WTC11 (cell line): Measurements from ENCODE around the gene CRTC2. TPM values are rescaled to one million over a fixed set of nuclear protein-coding genes. Genes with fewer than 3 reads are reported as not detected.

Experiments
- ATAC-seq: fragments of 200-7000 bp; cut with Tn5 transposase; 2 replicates; pipeline ENCODE4 v1.10.0; 2021; ENCODE audit warnings: mild to moderate bottlenecking, moderate library complexity
- CTCF ChIA-PET: fragments of 300-600 bp; sonication (Branson Sonifier 250); formaldehyde crosslinking; loops from one replicate; lab custom pipeline; 2021; ENCODE audit warnings: antibody characterized with exemption; lab: Charles Lee
- POLR2A ChIA-PET: fragments of 350-600 bp; sonication (Branson Sonifier 250); formaldehyde crosslinking; loops from one replicate; lab custom pipeline; 2021; ENCODE audit warnings: antibody characterized with exemption; lab: Charles Lee
- DNase-seq: peaks from one replicate; pipeline ENCODE4 v3.0.0; 2021; ENCODE audit warnings: low spot score
- H3K27ac Mint-ChIP-seq: 2 replicates; pipeline ENCODE4 v1.8.0; 2021; ENCODE audit warnings: mixed read lengths
- H3K27me3 Mint-ChIP-seq: 2 replicates; pipeline ENCODE4 v1.8.0; 2021; ENCODE audit warnings: low read depth, mild to moderate bottlenecking, moderate library complexity, mixed read lengths
- H3K36me3 Mint-ChIP-seq: 2 replicates; pipeline ENCODE4 v1.8.0; 2021; ENCODE audit warnings: mixed read lengths
- H3K4me1 Mint-ChIP-seq: 2 replicates; pipeline ENCODE4 v1.8.0; 2022; ENCODE audit warnings: mixed read lengths
- H3K4me3 Mint-ChIP-seq: 2 replicates; pipeline ENCODE4 v1.8.0; 2021; ENCODE audit warnings: mild to moderate bottlenecking, moderate library complexity, mixed read lengths
- H3K9me3 Mint-ChIP-seq: 2 replicates; pipeline ENCODE4 v1.8.0; 2021; ENCODE audit warnings: mixed read lengths
- ATF2 ChIP-seq: sonication (generic); formaldehyde crosslinking; IDR thresholded peaks from 2 replicates; pipeline ENCODE4 v1.8.1; 2022; ENCODE audit warnings: low read depth, missing genetic modification reagents, borderline replicate concordance
- ESRRA ChIP-seq: sonication (generic); formaldehyde crosslinking; IDR thresholded peaks from 2 replicates; pipeline ENCODE4 v1.8.1; 2022; ENCODE audit warnings: mild to moderate bottlenecking, missing genetic modification reagents, borderline replicate concordance
- FOXP4 ChIP-seq: sonication (generic); formaldehyde crosslinking; IDR thresholded peaks from 2 replicates; pipeline ENCODE4 v1.8.0; 2022; ENCODE audit warnings: mild to moderate bottlenecking, missing genetic modification reagents
- GRHL2 ChIP-seq: fragments of 250-450 bp; sonication (Bioruptor Pico); IDR thresholded peaks from 2 replicates; pipeline ENCODE4 v1.8.0; 2022; ENCODE audit warnings: mild to moderate bottlenecking, moderate library complexity; ENCODE audit not compliant: insufficient replicate concordance, severe bottlenecking
- GTF2I ChIP-seq: fragments of 250-450 bp; sonication (Bioruptor Pico); conservative IDR thresholded peaks from 2 replicates; pipeline ENCODE4 v1.4.0; 2021; ENCODE audit warnings: mild to moderate bottlenecking
- IRF1 ChIP-seq: sonication (generic); formaldehyde crosslinking; IDR thresholded peaks from 2 replicates; pipeline ENCODE4 v1.8.0; 2023; ENCODE audit warnings: missing genetic modification reagents
- JAZF1 ChIP-seq: fragments of 250-450 bp; sonication (Bioruptor Pico); IDR thresholded peaks from 2 replicates; pipeline ENCODE4 v1.9.0; 2021; ENCODE audit warnings: moderate library complexity, mild to moderate bottlenecking, inconsistent platforms
- KAT7 ChIP-seq: sonication (generic); formaldehyde crosslinking; IDR thresholded peaks from 2 replicates; pipeline ENCODE4 v1.8.1; 2023; ENCODE audit warnings: missing genetic modification reagents, mild to moderate bottlenecking, borderline replicate concordance
- MAX ChIP-seq: sonication (generic); formaldehyde crosslinking; IDR thresholded peaks from 2 replicates; pipeline ENCODE4 v1.8.0; 2022; ENCODE audit warnings: mild to moderate bottlenecking, missing genetic modification reagents
- MLX ChIP-seq: sonication (generic); formaldehyde crosslinking; IDR thresholded peaks from 2 replicates; pipeline ENCODE4 v1.8.1; 2023; ENCODE audit warnings: mild to moderate bottlenecking, missing genetic modification reagents, moderate library complexity
- MYBL2 ChIP-seq: sonication (generic); formaldehyde crosslinking; IDR thresholded peaks from 2 replicates; pipeline ENCODE4 v1.8.1; 2023; ENCODE audit warnings: mild to moderate bottlenecking, moderate library complexity, missing genetic modification reagents
- PRDM15 ChIP-seq: sonication (generic); formaldehyde crosslinking; IDR thresholded peaks from 2 replicates; pipeline ENCODE4 v1.8.0; 2022; ENCODE audit warnings: missing genetic modification reagents
- PREB ChIP-seq: sonication (generic); formaldehyde crosslinking; IDR thresholded peaks from 2 replicates; pipeline ENCODE4 v1.8.1; 2022; ENCODE audit warnings: mild to moderate bottlenecking, missing genetic modification reagents, moderate library complexity, borderline replicate concordance
- SMAD3 ChIP-seq: sonication (generic); formaldehyde crosslinking; IDR thresholded peaks from 2 replicates; pipeline ENCODE4 v1.8.0; 2022; ENCODE audit warnings: missing genetic modification reagents, mild to moderate bottlenecking, borderline replicate concordance
- SP1 ChIP-seq: sonication (generic); formaldehyde crosslinking; conservative IDR thresholded peaks from 2 replicates; pipeline ENCODE4 v1.8.1; 2022; ENCODE audit warnings: missing genetic modification reagents
- USF2 ChIP-seq: sonication (generic); formaldehyde crosslinking; IDR thresholded peaks from 2 replicates; pipeline ENCODE4 v1.8.1; 2023; ENCODE audit warnings: mild to moderate bottlenecking, missing genetic modification reagents, moderate library complexity
- ZNF281 ChIP-seq: sonication (generic); formaldehyde crosslinking; IDR thresholded peaks from 2 replicates; pipeline ENCODE4 v1.8.0; 2023; ENCODE audit warnings: mild to moderate bottlenecking, missing genetic modification reagents
- total RNA-seq: library from RNA; stranded (reverse); gene quantifications from 3 replicates; pipeline ENCODE4 v1.2.3, GENCODE V29; 2021

Gene CRTC2
- total RNA-seq, 1 experiment from 2014 or later = 43.7 TPM

GRCh38 chr1:153933430-153933829, 25.0 kb downstream of the CRTC2 start:
- Mint-ChIP-seq H3K36me3 (peaks cover 51% of the 10 kb centered on the region), H3K27ac (no peak overlapping the region), H3K9me3 (no peaks in the 10 kb centered on the region), H3K4me3 (no peak overlapping the region), H3K27me3 (no peaks in the 10 kb centered on the region), H3K4me1 (no peaks in the 10 kb centered on the region)
- DNase-seq (no peak), ATAC-seq (no peak)
- ChIA-PET POLR2A (no interaction called here), CTCF (no interaction called here)
- TF ChIP-seq ESRRA = no peak
- no peak for TF ChIP-seq MAX (CRISPR knock-in tag)
- no peak for TF ChIP-seq USF2 (CRISPR knock-in tag)
- no peak for TF ChIP-seq JAZF1 (CRISPR knock-in tag)
- no peak for TF ChIP-seq PRDM15 (CRISPR knock-in tag)
- no peak for TF ChIP-seq SP1 (CRISPR knock-in tag)
- TF ChIP-seq GTF2I (CRISPR knock-in tag) = no peak
- no peak for TF ChIP-seq FOXP4 (CRISPR knock-in tag)
- no peak for TF ChIP-seq ATF2 (CRISPR knock-in tag)
- no peak for TF ChIP-seq KAT7 (CRISPR knock-in tag)

- Mint-ChIP-seq H3K4me3 (no peak overlapping the region), H3K27ac (no peak overlapping the region), H3K27me3 (no peaks in the 10 kb centered on the region), H3K4me1 (no peaks in the 10 kb centered on the region), H3K9me3 (no peaks in the 10 kb centered on the region), H3K36me3 (peaks cover 47% of the 10 kb centered on the region)
- CTCF ChIA-PET = no interaction called here
- POLR2A ChIA-PET = no interaction called here
- no peak for DNase-seq
- no peak for ATAC-seq
- TF ChIP-seq MYBL2 (CRISPR knock-in tag) (no peak), MLX (no peak), SMAD3 (CRISPR knock-in tag) (no peak), GRHL2 (CRISPR knock-in tag) (no peak), PREB (CRISPR knock-in tag) (no peak), IRF1 (no peak), ZNF281 (CRISPR knock-in tag) (no peak), SP1 (CRISPR knock-in tag) (no peak)
Observed at GRCh38 chr1:153932156-153933131, 26.0 kb downstream of the CRTC2 start.
